HEK293 (cell line): Measurements from ENCODE around the gene HINT1.

ENCODE experiments used
- CTCF ChIA-PET: fragments of 350-600 bp; formaldehyde crosslinking; extraction: SDS; loops from one replicate; lab custom pipeline; 2021; ENCODE audit warnings: antibody characterized with exemption; lab: Yijun Ruan, JAX
- POLR2A ChIA-PET: fragments of 300-600 bp; formaldehyde crosslinking; extraction: SDS; loops from one replicate; lab custom pipeline; 2020; ENCODE audit warnings: antibody characterized with exemption, inconsistent platforms; lab: Yijun Ruan, JAX
- H3K27ac ChIP-seq: fragments of 200-500 bp; sonication (Bioruptor generic); 2 replicates; pipeline ENCODE4 v1.5.1; 2014; ENCODE audit warnings: low read depth, low read length, control low read depth, inconsistent platforms; ENCODE audit errors: extremely low read depth
- H3K36me3 ChIP-seq, 2 experiments: fragments of 200-500 bp in 1 of 2; sonication (Bioruptor generic) in 1 of 2; 1 replicate in 1 of 2; 2 replicates in 1 of 2; pipeline ENCODE4 v1.5.1; 2014 to 2017; ENCODE audit warnings: inconsistent platforms in 2 of 2, low read length in 2 of 2; ENCODE audit not compliant: control insufficient read depth in 2 of 2, insufficient read depth in 1 of 2
- H3K4me1 ChIP-seq: fragments of 200-500 bp; sonication (Bioruptor generic); 2 replicates; pipeline ENCODE4 v1.5.1; 2014; ENCODE audit warnings: mild to moderate bottlenecking, low read length, inconsistent platforms; ENCODE audit not compliant: control insufficient read depth, insufficient read depth
- H3K4me3 ChIP-seq: 2 replicates; pipeline ENCODE4 v1.5.1; 2011; ENCODE audit warnings: low read depth, mild to moderate bottlenecking, control low read depth, low read length, moderate library complexity
- H3K9me3 ChIP-seq: fragments of 200-500 bp; sonication (Bioruptor generic); 2 replicates; pipeline ENCODE4 v1.5.1; 2014; ENCODE audit warnings: low read depth, low read length, inconsistent platforms; ENCODE audit not compliant: control insufficient read depth, insufficient read depth
- KLF10 ChIP-seq: fragments of 450-650 bp; IDR thresholded peaks from 2 replicates; pipeline ENCODE4 v1.5.1; 2018; ENCODE audit warnings: missing biosample characterization, mild to moderate bottlenecking, missing genetic modification characterization
- SETDB1 ChIP-seq: IDR thresholded peaks from one replicate; pipeline ENCODE4 v1.6.1; 2017; ENCODE audit warnings: mild to moderate bottlenecking, low read length, moderate library complexity, mixed read lengths; ENCODE audit not compliant: insufficient read length
- ZBTB26 ChIP-seq: fragments of 450-650 bp; formaldehyde crosslinking; optimal IDR thresholded peaks from 2 replicates; pipeline ENCODE3; 2016; ENCODE audit warnings: missing biosample characterization, mild to moderate bottlenecking, missing genetic modification characterization
- ZBTB48 ChIP-seq: fragments of 450-650 bp; formaldehyde crosslinking; IDR thresholded peaks from 2 replicates; pipeline ENCODE4 v1.5.1; 2016; ENCODE audit warnings: missing biosample characterization, missing genetic modification characterization
- ZNF10 ChIP-seq: fragments of 450-650 bp; formaldehyde crosslinking; IDR thresholded peaks from 2 replicates; pipeline ENCODE4 v1.5.1; 2017; ENCODE audit warnings: missing biosample characterization, missing genetic modification characterization
- ZNF280C ChIP-seq: fragments of 450-650 bp; formaldehyde crosslinking; IDR thresholded peaks from 2 replicates; pipeline ENCODE4 v1.5.1; 2016; ENCODE audit warnings: missing biosample characterization, missing genetic modification characterization
- ZNF580 ChIP-seq: fragments of 450-650 bp; formaldehyde crosslinking; IDR thresholded peaks from 2 replicates; pipeline ENCODE4 v1.5.1; 2016; ENCODE audit warnings: missing biosample characterization, missing genetic modification characterization
- ZNF645 ChIP-seq: fragments of 450-650 bp; formaldehyde crosslinking; IDR thresholded peaks from 2 replicates; pipeline ENCODE4; 2016; ENCODE audit warnings: missing biosample characterization, missing genetic modification characterization
- ZNF692 ChIP-seq: fragments of 450-650 bp; formaldehyde crosslinking; IDR thresholded peaks from 2 replicates; pipeline ENCODE4 v1.5.1; 2016; ENCODE audit warnings: missing biosample characterization, missing genetic modification characterization
- ZNF701 ChIP-seq: fragments of 450-650 bp; formaldehyde crosslinking; IDR thresholded peaks from 2 replicates; pipeline ENCODE4 v1.5.1; 2016; ENCODE audit warnings: missing biosample characterization, missing genetic modification characterization
- ZSCAN16 ChIP-seq: fragments of 450-650 bp; formaldehyde crosslinking; IDR thresholded peaks from 2 replicates; pipeline ENCODE4 v1.5.1; 2016; ENCODE audit warnings: missing biosample characterization, missing genetic modification characterization
- ZSCAN30 ChIP-seq: fragments of 450-650 bp; IDR thresholded peaks from 2 replicates; pipeline ENCODE4 v1.5.1; 2018; ENCODE audit warnings: missing biosample characterization, mild to moderate bottlenecking, missing genetic modification characterization, moderate library complexity
- TF ChIP-seq, protein P1 (sequence below): fragments of 450-650 bp; formaldehyde crosslinking; IDR thresholded peaks from 2 replicates; pipeline ENCODE4 v1.5.1; 2016; ENCODE audit warnings: missing biosample characterization, missing genetic modification characterization
- TF ChIP-seq, protein P2 (sequence below): fragments of 450-650 bp; formaldehyde crosslinking; IDR thresholded peaks from 2 replicates; pipeline ENCODE4 v1.5.1; 2016; ENCODE audit warnings: missing biosample characterization, missing genetic modification characterization, borderline replicate concordance

HINT1 gene

GRCh38 chr5:131169810-131170539 lies 4.9 kb upstream of the HINT1 start:
- POLR2A ChIA-PET, result interaction anchor here (0.6 kb wide), 1 partner anchor 144 kb away, joined by 3 read pairs; no protein-coding TSS in a partner anchor
- no peak overlapping the region for H3K27ac ChIP-seq
- TF ChIP-seq ZNF280C (tag by site-specific recombination) (no peak), ZNF580 (tag by site-specific recombination) (no peak), ZNF645 (tag by site-specific recombination) (no peak), ZNF701 (no peak), ZSCAN30 (tag by site-specific recombination) (0 out of 2 replicates have a peak, but pooled peaks have one; percentile 37)
- CTCF ChIA-PET, result no interaction called here
- peak overlapping the region; percentile 61 for H3K4me3 ChIP-seq
- no peaks in the 10 kb centered on the region for H3K36me3 ChIP-seq
- 0 out of 2 replicates have a peak, but pooled peaks cover 3% of the 10 kb centered on the region for H3K4me1 ChIP-seq
- H3K9me3 ChIP-seq, result no peaks in the 10 kb centered on the region

- H3K9me3 ChIP-seq, result no peaks in the 10 kb centered on the region
- no peak overlapping the region for H3K4me3 ChIP-seq
- 0 out of 2 replicates have a peak, but pooled peaks cover 3% of the 10 kb centered on the region for H3K4me1 ChIP-seq
- no peak overlapping the region for H3K27ac ChIP-seq
- TF ChIP-seq ZBTB48 (tag by site-specific recombination) (no peak), ZNF692 (tag by site-specific recombination) (no peak)
- TF ChIP-seq, protein P1, sequence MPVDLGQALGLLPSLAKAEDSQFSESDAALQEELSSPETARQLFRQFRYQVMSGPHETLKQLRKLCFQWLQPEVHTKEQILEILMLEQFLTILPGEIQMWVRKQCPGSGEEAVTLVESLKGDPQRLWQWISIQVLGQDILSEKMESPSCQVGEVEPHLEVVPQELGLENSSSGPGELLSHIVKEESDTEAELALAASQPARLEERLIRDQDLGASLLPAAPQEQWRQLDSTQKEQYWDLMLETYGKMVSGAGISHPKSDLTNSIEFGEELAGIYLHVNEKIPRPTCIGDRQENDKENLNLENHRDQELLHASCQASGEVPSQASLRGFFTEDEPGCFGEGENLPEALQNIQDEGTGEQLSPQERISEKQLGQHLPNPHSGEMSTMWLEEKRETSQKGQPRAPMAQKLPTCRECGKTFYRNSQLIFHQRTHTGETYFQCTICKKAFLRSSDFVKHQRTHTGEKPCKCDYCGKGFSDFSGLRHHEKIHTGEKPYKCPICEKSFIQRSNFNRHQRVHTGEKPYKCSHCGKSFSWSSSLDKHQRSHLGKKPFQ (tag by site-specific recombination), result no peak
- ChIA-PET CTCF (no interaction called here), POLR2A (no interaction called here)
- H3K36me3 ChIP-seq, result peaks cover 3 to 7% of the 10 kb centered on the region in 2 experiments; a peak in 2 of 3 replicates
Measured at GRCh38 chr5:131167615-131168014, 2.6 kb upstream of the HINT1 start.

GRCh38 chr5:131164191-131165118 lies 601 bp downstream of the HINT1 start:
- Histone ChIP-seq H3K4me1 (0 out of 2 replicates have a peak, but pooled peaks cover 3% of the 10 kb centered on the region), H3K4me3 (peak overlapping the region; percentile 93), H3K27ac (peak overlapping the region; percentile 99), H3K36me3 (peaks cover 32 to 39% of the 10 kb centered on the region in 2 experiments), H3K9me3 (no peaks in the 10 kb centered on the region)
- ChIA-PET CTCF (no interaction called here), POLR2A (interaction anchor here (0.8 to 2.1 kb wide), 3 partner anchors 28 to 100 kb away, joined by 3 to 22 read pairs (median 4); partner anchors contain the start of gene CDC42SE2)
- 0 out of 2 replicates have a peak, but pooled peaks have one; percentile 66 for TF ChIP-seq ZSCAN16
- TF ChIP-seq KLF10 (tag by site-specific recombination), result 0 out of 2 replicates have a peak, but pooled peaks have one; percentile 17
- TF ChIP-seq ZNF10 (tag by site-specific recombination), result no peak
- peak; percentile 93 for TF ChIP-seq ZBTB26 (tag by site-specific recombination)
- TF ChIP-seq SETDB1, result no peak
- TF ChIP-seq, protein P2, sequence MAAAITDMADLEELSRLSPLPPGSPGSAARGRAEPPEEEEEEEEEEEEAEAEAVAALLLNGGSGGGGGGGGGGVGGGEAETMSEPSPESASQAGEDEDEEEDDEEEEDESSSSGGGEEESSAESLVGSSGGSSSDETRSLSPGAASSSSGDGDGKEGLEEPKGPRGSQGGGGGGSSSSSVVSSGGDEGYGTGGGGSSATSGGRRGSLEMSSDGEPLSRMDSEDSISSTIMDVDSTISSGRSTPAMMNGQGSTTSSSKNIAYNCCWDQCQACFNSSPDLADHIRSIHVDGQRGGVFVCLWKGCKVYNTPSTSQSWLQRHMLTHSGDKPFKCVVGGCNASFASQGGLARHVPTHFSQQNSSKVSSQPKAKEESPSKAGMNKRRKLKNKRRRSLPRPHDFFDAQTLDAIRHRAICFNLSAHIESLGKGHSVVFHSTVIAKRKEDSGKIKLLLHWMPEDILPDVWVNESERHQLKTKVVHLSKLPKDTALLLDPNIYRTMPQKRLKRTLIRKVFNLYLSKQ, result no peak
- TF ChIP-seq ZNF580 (tag by site-specific recombination), result peak; percentile 28; the same call in 1 of the 2 replicates
- peak; percentile 78 for TF ChIP-seq ZNF692 (tag by site-specific recombination)
